H1 (cell line): ENCODE results near the gene MEF2B. TPM values are rescaled to one million over a fixed set of nuclear protein-coding genes. Genes with fewer than 3 reads are reported as not detected.

ENCODE experiments used
- BACH1 ChIP-seq: IDR thresholded peaks from 2 replicates; pipeline ENCODE4 v1.6.1; 2012; ENCODE audit warnings: low read length, improper control_type of control experiment
- CBX8 ChIP-seq: fragments of 300-800, 300-1000 bp; sonication (generic); IDR thresholded peaks from 2 replicates; pipeline ENCODE4 v1.7.1; 2016; ENCODE audit warnings: low read depth, low read length, borderline replicate concordance
- CTBP2 ChIP-seq: IDR thresholded peaks from 2 replicates; pipeline ENCODE4 v1.7.0; 2011; ENCODE audit warnings: borderline replicate concordance, mild to moderate bottlenecking, moderate library complexity, mixed read lengths, low read length; ENCODE audit not compliant: insufficient read depth, insufficient read length
- GABPA ChIP-seq: IDR thresholded peaks from 2 replicates; pipeline ENCODE4 v1.6.1; 2011; ENCODE audit warnings: mild to moderate bottlenecking, low read length, moderate library complexity, borderline replicate concordance; ENCODE audit not compliant: insufficient read depth
- HDAC6 ChIP-seq: IDR thresholded peaks from one replicate; pipeline ENCODE4 v1.7.1; 2012; ENCODE audit warnings: low read depth, mild to moderate bottlenecking, inconsistent platforms, low read length, moderate library complexity
- JUND ChIP-seq: IDR thresholded peaks from 2 replicates; pipeline ENCODE4 v1.6.1; 2011; ENCODE audit warnings: mild to moderate bottlenecking, improper control_type of control experiment, low read length
- NANOG ChIP-seq: IDR thresholded peaks from 2 replicates; pipeline ENCODE4 v1.6.1; 2011; ENCODE audit warnings: low read length, low read depth, mild to moderate bottlenecking, inconsistent platforms; ENCODE audit not compliant: insufficient read depth, poor library complexity, severe bottlenecking
- SAP30 ChIP-seq: fragments of 300-600 bp; sonication (generic); IDR thresholded peaks from 2 replicates; pipeline ENCODE4 v1.7.1; 2012; ENCODE audit warnings: low read length, moderate library complexity, mild to moderate bottlenecking, inconsistent platforms; ENCODE audit not compliant: insufficient read depth, insufficient replicate concordance
- TEAD4 ChIP-seq: IDR thresholded peaks from 2 replicates; pipeline ENCODE4 v1.6.1; 2012; ENCODE audit warnings: low read depth, low read length, inconsistent platforms, mixed read lengths
- polyA plus RNA-seq, 7 experiments: library from polyadenylated mRNA; depleted of rRNA in 3 of 7; stranded (reverse) in 5 of 7; unstranded in 2 of 7; fragments of >200 nt in 5 of 7; fragments of 200-250 nt in 2 of 7; gene quantifications; 1 replicate in 5 of 7; 2 replicates in 1 of 7; 4 replicates in 1 of 7; pipeline versions ENCODE4 v1.2.1 to v1.2.3, GENCODE V29; 2011 to 2013; ENCODE audit warnings: missing spikeins in 2 of 7, mixed read lengths in 2 of 7
- total RNA-seq: library from RNA; stranded (reverse); fragmentation: NEBNext Ultra II Directional; extraction: Animal tissue kit (Norgen Biotek cat#: 25700); gene quantifications from 2 replicates; pipeline ENCODE4 v1.2.1, GENCODE V29; 2021
- TF ChIP-seq, protein P1 (sequence below): fragments of 300-600 bp; sonication (generic); IDR thresholded peaks from 2 replicates; pipeline ENCODE4 v1.7.1; 2012; ENCODE audit warnings: low read length, moderate library complexity, mild to moderate bottlenecking, inconsistent platforms; ENCODE audit not compliant: insufficient replicate concordance

MEF2B gene
- total and polyA plus RNA-seq, 2 of the 8 experiments (the other 6 are each of a cell fraction or from before 2014, with no cell fraction given) = 2.8 to 3.7 TPM

DNA sequence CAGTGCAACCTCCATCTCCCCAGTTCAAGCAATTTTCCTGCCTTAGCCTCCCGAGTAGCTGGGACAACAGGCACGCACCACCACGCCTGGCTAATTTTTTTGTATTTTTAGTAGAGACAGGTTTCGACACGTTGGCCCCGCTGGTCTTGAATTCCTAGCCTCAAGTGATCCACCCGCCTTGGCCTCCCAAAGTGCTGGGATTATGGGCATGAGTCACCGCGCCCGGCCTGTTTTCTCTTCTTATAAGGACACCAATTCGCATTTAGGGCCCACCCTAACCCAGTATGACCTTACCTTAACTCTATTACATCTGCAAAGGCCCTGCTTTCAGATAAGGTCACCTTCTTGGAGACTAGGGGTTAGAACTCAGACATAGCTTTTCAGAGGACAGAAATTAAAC, 66.9 kb downstream of the MEF2B start (continued):
- TF ChIP-seq, protein P1, sequence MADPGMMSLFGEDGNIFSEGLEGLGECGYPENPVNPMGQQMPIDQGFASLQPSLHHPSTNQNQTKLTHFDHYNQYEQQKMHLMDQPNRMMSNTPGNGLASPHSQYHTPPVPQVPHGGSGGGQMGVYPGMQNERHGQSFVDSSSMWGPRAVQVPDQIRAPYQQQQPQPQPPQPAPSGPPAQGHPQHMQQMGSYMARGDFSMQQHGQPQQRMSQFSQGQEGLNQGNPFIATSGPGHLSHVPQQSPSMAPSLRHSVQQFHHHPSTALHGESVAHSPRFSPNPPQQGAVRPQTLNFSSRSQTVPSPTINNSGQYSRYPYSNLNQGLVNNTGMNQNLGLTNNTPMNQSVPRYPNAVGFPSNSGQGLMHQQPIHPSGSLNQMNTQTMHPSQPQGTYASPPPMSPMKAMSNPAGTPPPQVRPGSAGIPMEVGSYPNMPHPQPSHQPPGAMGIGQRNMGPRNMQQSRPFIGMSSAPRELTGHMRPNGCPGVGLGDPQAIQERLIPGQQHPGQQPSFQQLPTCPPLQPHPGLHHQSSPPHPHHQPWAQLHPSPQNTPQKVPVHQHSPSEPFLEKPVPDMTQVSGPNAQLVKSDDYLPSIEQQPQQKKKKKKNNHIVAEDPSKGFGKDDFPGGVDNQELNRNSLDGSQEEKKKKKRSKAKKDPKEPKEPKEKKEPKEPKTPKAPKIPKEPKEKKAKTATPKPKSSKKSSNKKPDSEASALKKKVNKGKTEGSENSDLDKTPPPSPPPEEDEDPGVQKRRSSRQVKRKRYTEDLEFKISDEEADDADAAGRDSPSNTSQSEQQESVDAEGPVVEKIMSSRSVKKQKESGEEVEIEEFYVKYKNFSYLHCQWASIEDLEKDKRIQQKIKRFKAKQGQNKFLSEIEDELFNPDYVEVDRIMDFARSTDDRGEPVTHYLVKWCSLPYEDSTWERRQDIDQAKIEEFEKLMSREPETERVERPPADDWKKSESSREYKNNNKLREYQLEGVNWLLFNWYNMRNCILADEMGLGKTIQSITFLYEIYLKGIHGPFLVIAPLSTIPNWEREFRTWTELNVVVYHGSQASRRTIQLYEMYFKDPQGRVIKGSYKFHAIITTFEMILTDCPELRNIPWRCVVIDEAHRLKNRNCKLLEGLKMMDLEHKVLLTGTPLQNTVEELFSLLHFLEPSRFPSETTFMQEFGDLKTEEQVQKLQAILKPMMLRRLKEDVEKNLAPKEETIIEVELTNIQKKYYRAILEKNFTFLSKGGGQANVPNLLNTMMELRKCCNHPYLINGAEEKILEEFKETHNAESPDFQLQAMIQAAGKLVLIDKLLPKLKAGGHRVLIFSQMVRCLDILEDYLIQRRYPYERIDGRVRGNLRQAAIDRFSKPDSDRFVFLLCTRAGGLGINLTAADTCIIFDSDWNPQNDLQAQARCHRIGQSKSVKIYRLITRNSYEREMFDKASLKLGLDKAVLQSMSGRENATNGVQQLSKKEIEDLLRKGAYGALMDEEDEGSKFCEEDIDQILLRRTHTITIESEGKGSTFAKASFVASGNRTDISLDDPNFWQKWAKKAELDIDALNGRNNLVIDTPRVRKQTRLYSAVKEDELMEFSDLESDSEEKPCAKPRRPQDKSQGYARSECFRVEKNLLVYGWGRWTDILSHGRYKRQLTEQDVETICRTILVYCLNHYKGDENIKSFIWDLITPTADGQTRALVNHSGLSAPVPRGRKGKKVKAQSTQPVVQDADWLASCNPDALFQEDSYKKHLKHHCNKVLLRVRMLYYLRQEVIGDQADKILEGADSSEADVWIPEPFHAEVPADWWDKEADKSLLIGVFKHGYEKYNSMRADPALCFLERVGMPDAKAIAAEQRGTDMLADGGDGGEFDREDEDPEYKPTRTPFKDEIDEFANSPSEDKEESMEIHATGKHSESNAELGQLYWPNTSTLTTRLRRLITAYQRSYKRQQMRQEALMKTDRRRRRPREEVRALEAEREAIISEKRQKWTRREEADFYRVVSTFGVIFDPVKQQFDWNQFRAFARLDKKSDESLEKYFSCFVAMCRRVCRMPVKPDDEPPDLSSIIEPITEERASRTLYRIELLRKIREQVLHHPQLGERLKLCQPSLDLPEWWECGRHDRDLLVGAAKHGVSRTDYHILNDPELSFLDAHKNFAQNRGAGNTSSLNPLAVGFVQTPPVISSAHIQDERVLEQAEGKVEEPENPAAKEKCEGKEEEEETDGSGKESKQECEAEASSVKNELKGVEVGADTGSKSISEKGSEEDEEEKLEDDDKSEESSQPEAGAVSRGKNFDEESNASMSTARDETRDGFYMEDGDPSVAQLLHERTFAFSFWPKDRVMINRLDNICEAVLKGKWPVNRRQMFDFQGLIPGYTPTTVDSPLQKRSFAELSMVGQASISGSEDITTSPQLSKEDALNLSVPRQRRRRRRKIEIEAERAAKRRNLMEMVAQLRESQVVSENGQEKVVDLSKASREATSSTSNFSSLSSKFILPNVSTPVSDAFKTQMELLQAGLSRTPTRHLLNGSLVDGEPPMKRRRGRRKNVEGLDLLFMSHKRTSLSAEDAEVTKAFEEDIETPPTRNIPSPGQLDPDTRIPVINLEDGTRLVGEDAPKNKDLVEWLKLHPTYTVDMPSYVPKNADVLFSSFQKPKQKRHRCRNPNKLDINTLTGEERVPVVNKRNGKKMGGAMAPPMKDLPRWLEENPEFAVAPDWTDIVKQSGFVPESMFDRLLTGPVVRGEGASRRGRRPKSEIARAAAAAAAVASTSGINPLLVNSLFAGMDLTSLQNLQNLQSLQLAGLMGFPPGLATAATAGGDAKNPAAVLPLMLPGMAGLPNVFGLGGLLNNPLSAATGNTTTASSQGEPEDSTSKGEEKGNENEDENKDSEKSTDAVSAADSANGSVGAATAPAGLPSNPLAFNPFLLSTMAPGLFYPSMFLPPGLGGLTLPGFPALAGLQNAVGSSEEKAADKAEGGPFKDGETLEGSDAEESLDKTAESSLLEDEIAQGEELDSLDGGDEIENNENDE = no peak
- no peak for TF ChIP-seq BACH1
- TF ChIP-seq CBX8 = no peak
- TF ChIP-seq TEAD4 = no peak
- TF ChIP-seq SAP30 = no peak
- TF ChIP-seq NANOG = no peak
- TF ChIP-seq CTBP2 = no peak
- TF ChIP-seq JUND = no peak
- TF ChIP-seq HDAC6 = no peak
- no peak for TF ChIP-seq GABPA
